HG02870 (cell line): ENCODE measurements around the gene CEP55.
"Not testable (repeated sequence)": the region's sequence is repeated elsewhere in the genome, so short reads cannot be mapped to it uniquely, and the experiment has no call there.

ENCODE experiments used
- ATAC-seq: cut with Tn5 transposase; IDR thresholded peaks from one replicate; pipeline ENCODE4 v1.9.1; 2021; ENCODE audit warnings: mild to moderate bottlenecking, moderate library complexity; ENCODE audit not compliant: unreplicated experiment

Gene CEP55

GRCh38 chr10:93505075-93505474, 8.7 kb downstream of the CEP55 start:
- no peak for ATAC-seq

DNA sequence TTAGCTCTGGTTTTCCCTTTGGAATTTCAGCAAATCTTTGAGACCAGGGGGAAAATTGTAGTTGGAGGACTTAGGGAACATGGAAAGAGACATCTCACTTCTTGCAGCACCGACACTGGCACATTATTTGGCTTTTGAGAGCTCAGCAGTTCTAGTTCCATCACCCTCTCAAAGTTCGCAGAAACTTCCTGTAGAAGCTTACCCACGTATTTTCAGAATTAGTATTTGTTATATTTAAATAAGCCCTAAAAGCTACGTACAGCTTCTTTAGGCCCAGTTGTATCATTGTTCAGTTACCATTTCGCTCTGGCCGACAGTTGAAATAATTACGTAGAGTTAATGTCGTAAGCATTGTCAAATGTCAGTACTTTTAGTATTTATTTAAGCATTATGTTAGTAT, 13.4 kb downstream of the CEP55 start:
- ATAC-seq: no peak

DNA sequence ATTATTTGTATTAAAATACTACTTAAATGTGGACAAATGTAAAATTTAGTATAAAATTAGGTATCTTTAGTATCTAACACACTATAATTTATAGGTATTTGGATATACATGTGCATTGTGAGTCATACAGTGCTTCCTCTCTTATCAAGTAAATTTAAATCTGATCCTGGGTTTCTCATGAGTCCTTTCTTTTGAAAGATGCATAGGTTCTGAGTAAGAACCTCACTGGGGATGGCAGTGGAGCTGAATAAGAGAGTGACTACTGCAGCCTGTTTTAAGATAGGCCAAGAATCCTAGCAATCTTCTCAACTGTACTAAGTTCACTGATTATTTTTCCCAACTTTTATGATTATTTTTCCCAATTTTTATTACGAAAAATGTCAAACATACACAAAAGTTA, 16.2 kb downstream of the CEP55 start:
- no peak for ATAC-seq

DNA sequence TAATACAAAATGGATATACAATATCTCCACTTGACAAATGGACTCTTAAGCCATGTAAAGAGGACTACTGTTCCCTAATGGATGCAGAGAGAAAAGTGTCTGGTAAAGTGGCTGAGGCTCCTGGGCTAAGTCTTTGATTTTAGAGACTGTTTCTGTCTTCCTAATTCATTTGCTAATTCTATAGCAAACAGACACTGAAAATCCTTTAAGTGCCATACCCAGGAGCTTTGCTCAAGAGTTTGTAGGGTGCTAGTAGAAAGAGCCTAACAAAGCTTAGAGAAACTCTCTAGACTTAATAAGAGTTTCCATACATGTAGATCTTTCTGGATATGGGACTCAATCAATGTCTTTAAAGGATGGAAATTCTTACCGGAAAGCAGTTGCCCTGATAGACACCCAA, 16.7 kb downstream of the CEP55 start:
- no peak for ATAC-seq

- ATAC-seq: no peak
Observed at GRCh38 chr10:93514521-93514920, 18.1 kb downstream of the CEP55 start.

GRCh38 chr10:93515071-93516005, 18.9 kb downstream of the CEP55 start:
- no peak for ATAC-seq

GRCh38 chr10:93516006-93516380, 19.6 kb downstream of the CEP55 start:
- no peak for ATAC-seq

DNA sequence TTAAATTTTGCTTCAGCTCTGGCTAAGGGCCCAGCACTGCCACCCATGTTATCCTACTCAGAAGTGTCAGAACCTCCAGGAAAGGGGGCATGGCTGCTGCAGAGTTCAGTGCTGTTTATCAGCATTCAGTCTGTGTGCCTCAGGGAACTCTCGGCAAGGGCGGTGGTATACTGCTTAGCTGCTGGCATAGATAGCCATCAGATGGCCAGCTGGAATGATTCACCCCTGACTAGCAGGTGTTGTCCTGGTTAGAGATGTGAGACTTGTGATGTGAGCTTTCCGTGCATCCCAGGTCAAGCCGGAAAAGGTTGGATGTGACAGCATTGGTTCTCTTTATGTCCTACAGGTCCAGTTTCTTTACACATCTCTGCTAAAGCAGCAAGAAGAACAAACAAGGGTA, 22.1 kb downstream of the CEP55 start:
- ATAC-seq: no peak

DNA sequence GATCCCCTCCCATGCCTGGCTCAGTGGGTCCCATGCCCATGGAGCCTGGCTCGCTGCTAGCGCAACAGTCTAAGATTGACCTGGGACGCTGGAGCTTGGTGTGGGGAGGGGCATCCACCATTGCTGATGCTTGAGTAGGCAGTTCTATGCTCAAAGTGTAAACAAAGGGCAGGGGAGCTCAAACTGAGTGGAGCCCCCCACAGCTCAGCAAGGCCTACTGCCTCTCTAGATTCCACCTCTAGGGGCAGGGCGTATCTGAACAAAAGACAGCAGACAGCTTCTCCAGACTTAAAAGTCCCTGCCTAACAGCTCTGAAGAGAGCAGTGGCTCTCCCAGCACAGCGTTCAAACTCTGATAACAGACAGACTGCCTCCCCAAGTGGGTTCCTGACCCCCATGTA, 38.9 kb downstream of the CEP55 start:
- no peak for ATAC-seq

GRCh38 chr10:93540871-93541270, 44.5 kb downstream of the CEP55 start:
- not testable (repeated sequence) for ATAC-seq

- ATAC-seq: no peak
Observed at GRCh38 chr10:93541402-93542357, 45.3 kb downstream of the CEP55 start.

- no peak for ATAC-seq
Observed at GRCh38 chr10:93542358-93542791, 46.0 kb downstream of the CEP55 start.

DNA sequence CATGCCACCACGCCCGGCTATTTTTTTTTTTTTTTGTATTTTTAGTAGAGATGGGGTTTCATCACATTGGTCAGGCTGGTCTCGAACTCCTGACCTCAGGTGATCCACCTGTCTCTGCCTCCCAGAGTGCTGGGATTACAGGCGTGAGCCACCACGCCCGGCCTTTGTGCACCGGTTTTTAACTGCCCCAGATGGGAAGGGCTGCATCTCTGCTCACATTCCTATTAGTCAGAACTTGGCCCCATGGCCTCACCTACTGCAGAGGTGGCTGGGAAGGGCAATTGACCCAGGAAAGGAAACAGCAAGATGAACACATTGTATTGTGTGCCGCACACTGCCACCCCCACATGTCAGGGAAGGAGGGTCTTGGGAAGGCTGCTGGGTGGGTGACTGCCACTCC, 50.6 kb downstream of the CEP55 start:
- ATAC-seq: not testable (repeated sequence)

- ATAC-seq: no peak
Observed at GRCh38 chr10:93547522-93547921, 51.1 kb downstream of the CEP55 start.

GRCh38 chr10:93548376-93549071, 52.1 kb downstream of the CEP55 start:
- ATAC-seq: no peak

- no peak for ATAC-seq
Observed at GRCh38 chr10:93550606-93551005, 54.2 kb downstream of the CEP55 start.

GRCh38 chr10:93552780-93553179, 56.4 kb downstream of the CEP55 start:
- no peak for ATAC-seq

DNA sequence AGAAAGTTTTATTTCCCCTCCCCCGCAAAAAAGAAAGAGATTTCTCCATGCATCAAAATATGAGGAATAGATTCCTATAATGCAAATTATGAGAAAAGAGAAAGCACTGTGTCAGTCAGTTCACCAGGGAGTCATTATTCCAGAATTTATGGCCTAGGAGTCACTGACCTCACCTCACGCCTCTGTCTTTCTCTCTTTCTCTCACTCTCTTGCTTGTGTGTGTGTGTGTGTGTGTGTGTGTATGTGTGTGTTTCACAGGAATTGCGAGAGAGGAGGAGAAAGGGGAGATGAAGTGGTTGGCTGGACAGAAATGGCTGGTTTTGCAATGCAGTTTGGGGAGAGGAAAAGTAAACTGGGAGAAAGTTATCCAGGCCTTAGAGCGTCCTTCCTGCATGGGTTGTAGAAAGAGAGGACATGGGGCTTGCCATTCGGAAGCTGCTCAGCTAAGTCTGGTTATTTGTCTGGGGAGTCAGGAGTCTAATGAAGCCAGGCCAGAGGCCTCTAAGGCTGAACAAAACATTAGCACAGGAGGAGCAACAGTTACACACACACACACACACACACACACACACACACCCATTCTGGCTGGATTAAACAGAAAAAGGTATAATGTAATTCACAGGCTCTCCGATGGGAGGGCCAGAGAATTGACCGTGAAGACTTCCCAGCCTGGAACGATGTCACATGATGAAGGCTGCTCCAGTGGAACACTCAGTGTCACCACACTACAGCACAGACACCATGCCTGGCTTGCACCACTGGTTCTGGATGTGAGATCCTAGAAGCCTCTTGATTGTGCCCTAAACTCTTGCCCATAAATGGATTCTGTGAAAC, 57.3 kb downstream of the CEP55 start:
- ATAC-seq: no peak

- ATAC-seq: no peak
Observed at GRCh38 chr10:93554316-93554663, 57.9 kb downstream of the CEP55 start.

DNA sequence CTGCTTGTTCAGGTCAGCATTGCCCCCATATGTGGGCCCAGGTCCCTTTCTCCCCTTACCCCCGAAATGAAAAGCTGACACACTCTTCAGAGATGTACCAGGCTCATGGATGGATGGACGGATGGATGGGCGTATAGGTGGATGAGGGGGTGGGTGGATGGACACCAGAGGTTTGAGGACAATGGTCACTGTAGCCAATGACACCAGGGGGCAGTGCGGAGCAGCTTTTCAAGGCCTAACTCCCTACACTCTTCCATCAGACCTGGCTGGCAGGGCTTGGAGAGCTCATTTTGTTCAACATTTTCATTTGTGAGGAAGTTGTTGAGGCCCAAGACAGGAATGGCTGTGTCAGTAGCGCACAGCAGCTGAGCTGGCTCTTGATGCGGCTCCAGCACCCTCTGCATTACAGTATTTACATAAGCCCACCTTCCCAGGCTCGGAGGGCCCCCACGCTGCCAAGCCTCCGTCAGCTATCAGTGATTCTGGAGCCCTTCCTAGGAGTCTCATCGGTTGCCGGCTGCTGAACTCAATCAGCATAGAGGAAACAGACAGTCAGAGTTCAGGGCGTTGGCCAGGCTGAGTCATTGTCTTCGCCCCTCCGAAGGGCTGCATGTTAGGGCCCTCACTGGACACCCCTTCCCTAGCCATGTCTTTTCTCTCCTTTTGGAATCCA, 58.5 kb downstream of the CEP55 start:
- no peak for ATAC-seq
